ENCODE data around the gene LMAN2L. TPM values are rescaled to one million over a fixed set of nuclear protein-coding genes. Genes with fewer than 3 reads are reported as not detected.

Gene LMAN2L
- total and polyA plus RNA-seq, 2 donors (not counting 1 experiment from before 2014, with no cell fraction given), result 5.7 to 10.7 TPM

- intact Hi-C loops (cut with micrococcal nuclease), result no loop called here
- Histone ChIP-seq H3K4me3 (ENCODE audit: control extremely low read depth in 1 of 5, extremely low read depth in 1 of 5, insufficient read depth in 1 of 5, low read depth in 2 of 5, low read length in 4 of 5) (no peak overlapping the region), H3K27ac (ENCODE audit: low read length in 2 of 2) (no peak overlapping the region), H4K20me1 (ENCODE audit: control insufficient read depth, insufficient read depth, low read length, poor library complexity, severe bottlenecking) (no peaks in the 10 kb centered on the region), H3K9ac (ENCODE audit: low read length) (no peak overlapping the region), H3K4me1 (ENCODE audit: control insufficient read depth in 2 of 2, insufficient read depth in 2 of 2, low read length in 2 of 2) (peaks cover 12 to 15% of the 10 kb centered on the region in 2 donors), H3K4me2 (replicated peaks; ENCODE audit: low read depth, low read length, poor library complexity, severe bottlenecking) (no peak overlapping the region), H3K36me3 (replicated peaks in 1 of 2; ENCODE audit: control extremely low read depth in 1 of 2, control insufficient read depth in 1 of 2, extremely low read depth in 1 of 2, insufficient read depth in 2 of 2, low read length in 1 of 2) (peaks cover 0 to 46% of the 10 kb centered on the region in 2 experiments), H2AFZ (ENCODE audit: insufficient read depth, low read depth, low read length, poor library complexity, severe bottlenecking) (no peak overlapping the region), H3K27me3 (replicated peaks in 1 of 4; ENCODE audit: control extremely low read depth in 1 of 4, control insufficient read depth in 3 of 4, insufficient read depth in 4 of 4, low read length in 3 of 4) (no peaks in the 10 kb centered on the region), H3K9me3 (ENCODE audit: control extremely low read depth in 1 of 3, control insufficient read depth in 2 of 3, insufficient read depth in 1 of 3, low read length in 2 of 3) (no peaks in the 10 kb centered on the region), H3K79me2 (ENCODE audit: control insufficient read depth, insufficient read depth, low read length) (peaks cover 27% of the 10 kb centered on the region)
- ChIA-PET CTCF (interaction anchor here (1.2 kb wide), 1 partner anchor 28 kb away, joined by 3 read pairs; no protein-coding TSS in a partner anchor), POLR2A (no interaction called here)
- Mint-ChIP-seq H3K27ac (no peak overlapping the region), H3K9me3 (ENCODE audit: insufficient read depth) (no peaks in the 10 kb centered on the region), H3K4me3 (no peak overlapping the region), H3K4me1 (peaks cover 20% of the 10 kb centered on the region), H3K27me3 (no peaks in the 10 kb centered on the region)
- ATAC-seq (ENCODE audit: low read depth) (no peak), DNase-seq (no peak)
- WGBS (ENCODE audit: insufficient coverage), result 100% methylated on average over 1 of the region's 8 CpGs
- TF ChIP-seq EZH2 (IDR thresholded peaks at IDR 0.05; ENCODE audit: borderline replicate concordance, insufficient read depth, low read depth, low read length, poor library complexity, severe bottlenecking), result no peak
- no peak for TF ChIP-seq CTCF (IDR thresholded peaks at IDR 0.05)
Observed at GRCh38 chr2:96734880-96735583, 4.8 kb downstream of the LMAN2L start.

- Histone ChIP-seq H3K27ac (ENCODE audit: low read length in 2 of 2) (no peak overlapping the region), H3K4me3 (ENCODE audit: control extremely low read depth in 1 of 5, extremely low read depth in 1 of 5, insufficient read depth in 1 of 5, low read depth in 2 of 5, low read length in 4 of 5) (no peak overlapping the region), H3K4me1 (ENCODE audit: control insufficient read depth in 2 of 2, insufficient read depth in 2 of 2, low read length in 2 of 2) (peaks cover 6 to 8% of the 10 kb centered on the region in 2 donors), H3K9me3 (ENCODE audit: control extremely low read depth in 1 of 3, control insufficient read depth in 2 of 3, insufficient read depth in 1 of 3, low read length in 2 of 3) (no peaks in the 10 kb centered on the region), H3K27me3 (replicated peaks in 1 of 4; ENCODE audit: control extremely low read depth in 1 of 4, control insufficient read depth in 3 of 4, insufficient read depth in 4 of 4, low read length in 3 of 4) (no peaks in the 10 kb centered on the region), H3K9ac (ENCODE audit: low read length) (no peak overlapping the region), H3K36me3 (replicated peaks in 1 of 2; ENCODE audit: control extremely low read depth in 1 of 2, control insufficient read depth in 1 of 2, extremely low read depth in 1 of 2, insufficient read depth in 2 of 2, low read length in 1 of 2) (peaks cover 0 to 51% of the 10 kb centered on the region in 2 experiments), H3K79me2 (ENCODE audit: control insufficient read depth, insufficient read depth, low read length) (peaks cover 17% of the 10 kb centered on the region), H4K20me1 (ENCODE audit: control insufficient read depth, insufficient read depth, low read length, poor library complexity, severe bottlenecking) (no peaks in the 10 kb centered on the region), H2AFZ (ENCODE audit: insufficient read depth, low read depth, low read length, poor library complexity, severe bottlenecking) (no peak overlapping the region), H3K4me2 (replicated peaks; ENCODE audit: low read depth, low read length, poor library complexity, severe bottlenecking) (no peak overlapping the region)
- intact Hi-C loops (cut with micrococcal nuclease), result no loop called here
- no peak for TF ChIP-seq CTCF (IDR thresholded peaks at IDR 0.05)
- POLR2A ChIA-PET, result no interaction called here
- WGBS (ENCODE audit: insufficient coverage), result 73% methylated on average over 2 of the region's 3 CpGs
- CTCF ChIA-PET, result interaction anchor here (0.8 to 1.4 kb wide), 3 partner anchors 12 to 64 kb away, joined by 3 read pairs; no protein-coding TSS in a partner anchor
- Mint-ChIP-seq H3K9me3 (ENCODE audit: insufficient read depth) (no peaks in the 10 kb centered on the region), H3K27me3 (no peaks in the 10 kb centered on the region), H3K4me1 (peaks cover 9% of the 10 kb centered on the region), H3K4me3 (no peak overlapping the region), H3K27ac (no peak overlapping the region)
- DNase-seq (no peak), ATAC-seq (ENCODE audit: low read depth) (no peak)
Observed at GRCh38 chr2:96733931-96734330, 5.9 kb downstream of the LMAN2L start.

Measured in B cell (primary cell).